ENCODE results near the gene TMEFF2. TPM values are rescaled to one million over a fixed set of nuclear protein-coding genes. Genes with fewer than 3 reads are reported as not detected.
A peak's percentile ranks its signal among the peaks of the same experiment; 100 is the strongest.

Gene TMEFF2
- total RNA-seq, 4 donors from 2014 or later = 0.27 to 0.32 TPM; not detected in 2

DNA sequence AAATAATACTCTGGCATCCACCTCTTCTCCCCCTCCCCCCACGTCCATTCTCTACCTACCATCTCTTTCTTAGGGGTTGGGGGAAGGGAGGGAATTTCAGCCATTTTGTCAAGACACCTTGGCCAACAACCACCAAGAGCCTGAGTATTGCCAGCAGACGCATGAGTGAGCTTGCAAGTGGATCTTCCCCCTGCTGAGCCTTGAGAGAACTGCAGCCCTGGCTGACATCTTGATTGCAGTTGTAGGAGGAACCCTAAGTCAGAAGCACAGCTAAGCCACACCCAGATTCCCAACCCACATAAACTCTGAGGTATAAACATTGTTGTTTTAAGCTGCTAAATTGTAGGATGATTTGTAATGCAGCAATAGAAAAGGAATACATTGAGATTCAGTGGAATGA lies 165.6 kb downstream of the TMEFF2 start:
- in situ Hi-C loops (cut with MboI; ENCODE audit: low pct_ligation_motif_present in 1 of 4, low pct_unique_long_range_greater_than_20kb in 1 of 4, low sequenced_read_pairs in 3 of 4) = no loop called here
- Histone ChIP-seq H3K27me3 (no peaks in the 10 kb centered on the region), H3K4me1 (peaks cover 0 to 13% (median 0%) of the 10 kb centered on the region in 4 donors), H3K9me3 (no peaks in the 10 kb centered on the region), H3K36me3 (no peaks in the 10 kb centered on the region), H3K4me3 (no peak overlapping the region), H3K27ac (no peak overlapping the region)
- WGBS, 2 donors (ENCODE audit: low coverage in 1 of 2) = 80% methylated on average over 2 of the region's 2 CpGs; no CpG with 5 or more reads in 1 of the 2 donors
- no peak for TF ChIP-seq POLR2A (IDR thresholded peaks at IDR 0.05)
- TF ChIP-seq, protein P1, sequence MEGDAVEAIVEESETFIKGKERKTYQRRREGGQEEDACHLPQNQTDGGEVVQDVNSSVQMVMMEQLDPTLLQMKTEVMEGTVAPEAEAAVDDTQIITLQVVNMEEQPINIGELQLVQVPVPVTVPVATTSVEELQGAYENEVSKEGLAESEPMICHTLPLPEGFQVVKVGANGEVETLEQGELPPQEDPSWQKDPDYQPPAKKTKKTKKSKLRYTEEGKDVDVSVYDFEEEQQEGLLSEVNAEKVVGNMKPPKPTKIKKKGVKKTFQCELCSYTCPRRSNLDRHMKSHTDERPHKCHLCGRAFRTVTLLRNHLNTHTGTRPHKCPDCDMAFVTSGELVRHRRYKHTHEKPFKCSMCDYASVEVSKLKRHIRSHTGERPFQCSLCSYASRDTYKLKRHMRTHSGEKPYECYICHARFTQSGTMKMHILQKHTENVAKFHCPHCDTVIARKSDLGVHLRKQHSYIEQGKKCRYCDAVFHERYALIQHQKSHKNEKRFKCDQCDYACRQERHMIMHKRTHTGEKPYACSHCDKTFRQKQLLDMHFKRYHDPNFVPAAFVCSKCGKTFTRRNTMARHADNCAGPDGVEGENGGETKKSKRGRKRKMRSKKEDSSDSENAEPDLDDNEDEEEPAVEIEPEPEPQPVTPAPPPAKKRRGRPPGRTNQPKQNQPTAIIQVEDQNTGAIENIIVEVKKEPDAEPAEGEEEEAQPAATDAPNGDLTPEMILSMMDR (IDR thresholded peaks at IDR 0.05) = no peak
- TF ChIP-seq POLR2AphosphoS5 (IDR thresholded peaks at IDR 0.05) = no peak
- TF ChIP-seq EP300 (IDR thresholded peaks at IDR 0.05; ENCODE audit: low read depth) = no peak
- DNase-seq = no peak
- intact Hi-C loops (cut with DNase I; ENCODE audit: low total_unique reads) = no loop called here

DNA sequence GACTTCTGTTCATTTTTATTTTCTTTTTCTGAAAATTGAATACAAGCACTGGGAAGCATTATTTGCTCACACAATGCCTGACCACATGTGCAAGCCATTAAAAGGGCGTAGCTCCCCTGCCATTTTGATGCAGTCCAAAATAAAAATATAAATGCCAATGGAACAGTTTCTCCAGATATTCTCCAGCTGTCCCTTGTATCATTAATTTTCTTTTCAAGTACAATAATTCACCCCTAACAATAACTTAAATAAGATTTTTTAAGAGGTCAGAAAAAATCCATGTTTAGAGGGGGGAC lies 168.0 kb downstream of the TMEFF2 start:
- 63 to 67% methylated on average over 1 of the region's 1 CpG for WGBS, 2 donors (ENCODE audit: low coverage in 1 of 2)
- no peaks in the 10 kb centered on the region for H3K36me3 ChIP-seq
- intact Hi-C loops (cut with DNase I; ENCODE audit: low total_unique reads) = no loop called here
- no peak overlapping the region for H3K4me3 ChIP-seq
- TF ChIP-seq EP300 (IDR thresholded peaks at IDR 0.05; ENCODE audit: low read depth) (no peak), POLR2A (IDR thresholded peaks at IDR 0.05) (no peak), POLR2AphosphoS5 (IDR thresholded peaks at IDR 0.05) (no peak)
- TF ChIP-seq, protein P1 (IDR thresholded peaks at IDR 0.05) = no peak
- no peaks in the 10 kb centered on the region for H3K9me3 ChIP-seq
- peaks cover 0 to 13% (median 0%) of the 10 kb centered on the region in 4 donors for H3K4me1 ChIP-seq
- no peaks in the 10 kb centered on the region for H3K27me3 ChIP-seq
- in situ Hi-C loops (cut with MboI; ENCODE audit: low pct_ligation_motif_present in 1 of 4, low pct_unique_long_range_greater_than_20kb in 1 of 4, low sequenced_read_pairs in 3 of 4) = no loop called here
- peak overlapping the region in 1 of 4 donors; percentile 17 for H3K27ac ChIP-seq
- DNase-seq = no peak

DNA sequence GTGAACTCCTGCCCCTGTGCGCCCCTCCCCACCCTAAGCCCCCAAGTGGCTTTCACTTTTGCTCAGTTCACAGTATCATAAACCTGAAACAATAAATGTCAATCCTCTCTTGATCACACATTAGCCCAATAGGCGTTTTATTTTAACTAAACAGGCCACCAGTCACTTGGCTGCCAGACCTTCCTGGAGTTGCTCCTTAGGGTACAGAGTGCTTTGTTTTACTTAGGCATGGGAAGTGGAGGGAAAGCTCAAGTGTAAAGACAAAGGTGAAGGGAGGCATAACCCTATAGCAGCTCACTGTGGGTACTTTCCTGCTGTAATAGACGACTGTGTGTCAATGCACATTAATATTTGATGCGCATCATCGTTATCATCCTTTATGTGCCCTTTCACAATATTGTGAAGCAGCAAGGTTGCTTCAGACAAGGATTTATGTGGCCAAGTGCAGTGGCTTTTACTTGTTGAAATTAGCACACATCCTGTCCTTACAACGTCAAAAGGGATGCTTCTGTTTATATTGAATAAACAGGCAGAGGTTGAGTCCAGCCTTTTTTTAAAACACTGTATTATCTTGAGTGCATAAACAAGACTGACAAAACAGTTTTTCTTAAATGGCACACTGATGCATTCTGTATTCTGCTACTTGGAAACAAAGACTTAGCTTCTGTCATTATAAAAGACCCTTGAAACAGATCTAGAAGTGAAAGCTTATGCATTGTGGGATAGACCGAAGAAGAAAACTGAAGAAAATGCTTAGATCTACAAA lies 168.5 kb downstream of the TMEFF2 start:
- Histone ChIP-seq H3K4me3 (no peak overlapping the region), H3K9me3 (no peaks in the 10 kb centered on the region), H3K27ac (peak overlapping the region in 2 of 4 donors; percentile 12 to 17), H3K4me1 (peaks cover 0 to 13% (median 0%) of the 10 kb centered on the region in 4 donors), H3K27me3 (no peaks in the 10 kb centered on the region), H3K36me3 (no peaks in the 10 kb centered on the region)
- DNase-seq = no peak
- no peak for TF ChIP-seq EP300 (IDR thresholded peaks at IDR 0.05; ENCODE audit: low read depth)
- TF ChIP-seq, protein P1 (IDR thresholded peaks at IDR 0.05) = no peak
- TF ChIP-seq POLR2A (IDR thresholded peaks at IDR 0.05) = no peak
- no peak for TF ChIP-seq POLR2AphosphoS5 (IDR thresholded peaks at IDR 0.05)
- intact Hi-C loops (cut with DNase I; ENCODE audit: low total_unique reads) = no loop called here
- WGBS, 2 donors (ENCODE audit: low coverage in 1 of 2) = 49 to 61% methylated on average over 7 of the region's 7 CpGs
- in situ Hi-C loops (cut with MboI; ENCODE audit: low pct_ligation_motif_present in 1 of 4, low pct_unique_long_range_greater_than_20kb in 1 of 4, low sequenced_read_pairs in 3 of 4) = no loop called here

DNA sequence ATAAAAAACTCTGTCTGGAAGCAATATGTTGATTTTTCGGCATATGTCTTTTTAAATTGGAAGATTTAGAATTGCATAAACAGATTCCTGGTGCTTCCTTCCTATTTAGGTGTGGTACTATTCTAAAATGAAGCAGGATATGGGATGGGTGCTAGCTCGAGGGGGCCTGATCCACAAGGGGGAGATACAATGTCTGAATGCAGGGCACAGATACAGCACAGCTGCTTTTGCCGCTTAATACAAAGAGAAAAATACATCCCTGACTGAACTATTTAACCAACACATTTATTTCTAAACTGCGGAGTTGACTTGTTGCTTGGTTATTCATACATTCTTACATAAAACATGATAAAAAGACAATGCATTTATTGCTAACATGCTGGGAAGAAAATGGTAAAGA lies 169.1 kb downstream of the TMEFF2 start:
- Histone ChIP-seq H3K36me3 (no peaks in the 10 kb centered on the region), H3K4me1 (peaks cover 0 to 13% (median 0%) of the 10 kb centered on the region in 4 donors), H3K4me3 (no peak overlapping the region), H3K27ac (peak overlapping the region in 2 of 4 donors; percentile 12 to 17), H3K27me3 (no peaks in the 10 kb centered on the region), H3K9me3 (no peaks in the 10 kb centered on the region)
- 74 to 86% methylated on average over 2 to 4 of the region's 4 CpGs for WGBS, 2 donors (ENCODE audit: low coverage in 1 of 2)
- DNase-seq = no peak
- in situ Hi-C loops (cut with MboI; ENCODE audit: low pct_ligation_motif_present in 1 of 4, low pct_unique_long_range_greater_than_20kb in 1 of 4, low sequenced_read_pairs in 3 of 4) (no loop called here), intact Hi-C loops (cut with DNase I; ENCODE audit: low total_unique reads) (no loop called here)
- no peak for TF ChIP-seq POLR2AphosphoS5 (IDR thresholded peaks at IDR 0.05)
